ENCODE data around the gene PPIL1. TPM values are rescaled to one million over a fixed set of nuclear protein-coding genes. Genes with fewer than 3 reads are reported as not detected.

Gene PPIL1
- total RNA-seq, 1 donor from 2014 or later = 24.0 TPM

DNA sequence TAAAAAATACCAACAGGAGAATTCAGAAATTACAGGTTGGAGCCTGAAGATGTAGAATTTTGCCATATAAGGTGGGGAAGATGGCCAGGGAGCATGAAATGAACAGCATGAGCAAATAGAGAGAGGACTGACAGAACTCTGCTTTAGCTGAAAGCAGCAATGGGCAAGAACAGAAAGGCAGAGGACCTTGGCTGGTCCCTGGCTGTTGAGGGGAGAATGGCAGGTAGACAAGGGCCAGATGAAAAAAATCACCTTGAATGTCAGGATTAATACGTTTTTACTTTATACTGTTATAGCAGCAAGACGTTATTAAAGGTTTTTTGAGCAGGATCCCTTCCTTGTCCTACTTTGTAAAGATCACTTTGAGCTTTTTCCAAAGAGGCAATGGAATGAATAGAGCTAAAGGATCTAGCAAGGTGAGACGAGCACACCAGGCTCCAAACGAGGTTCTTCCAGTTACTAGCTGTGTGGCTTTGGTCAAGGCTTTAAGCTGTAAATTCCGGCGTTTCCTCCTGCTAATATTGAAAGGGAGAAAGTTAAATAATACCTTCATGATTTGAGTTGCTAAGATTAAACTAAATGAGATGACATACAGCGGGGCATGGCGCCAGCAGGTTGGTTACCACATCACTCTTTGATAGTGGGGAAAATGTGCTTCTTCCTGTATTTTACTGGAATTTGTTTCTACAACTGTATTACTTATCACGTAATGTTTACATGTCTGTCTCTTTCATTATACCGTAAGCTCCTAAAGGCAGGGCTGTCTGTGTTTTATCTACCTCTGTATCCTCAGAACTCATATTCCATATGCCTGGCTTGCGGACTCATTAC, 776 bp downstream of the PPIL1 start:
- Histone ChIP-seq H3K9me3 (ENCODE audit: control insufficient read depth in 3 of 3, low read length in 3 of 3) (no peaks in the 10 kb centered on the region), H3K27me3 (ENCODE audit: control insufficient read depth in 3 of 3, insufficient read depth in 3 of 3, low read length in 3 of 3) (peaks cover 0 to under 1% (median 0%) of the 10 kb centered on the region in 3 donors), H3K9ac (ENCODE audit: low read depth in 1 of 3, low read length in 3 of 3) (peak overlapping the region; percentile 96 to 99 (median 97)), H3K4me1 (ENCODE audit: control insufficient read depth in 3 of 3, insufficient read depth in 3 of 3, low read length in 3 of 3) (peaks cover 3 to 18% (median 10%) of the 10 kb centered on the region in 3 donors), H3K27ac (ENCODE audit: low read depth, low read length) (peak overlapping the region; percentile 88), H3K4me3 (ENCODE audit: low read length in 3 of 3) (peak overlapping the region; percentile 99 to 100 (median 100)), H3K36me3 (ENCODE audit: control insufficient read depth in 3 of 3, insufficient read depth in 3 of 3, low read length in 3 of 3) (peaks cover 0 to 13% (median 11%) of the 10 kb centered on the region in 3 donors)

DNA sequence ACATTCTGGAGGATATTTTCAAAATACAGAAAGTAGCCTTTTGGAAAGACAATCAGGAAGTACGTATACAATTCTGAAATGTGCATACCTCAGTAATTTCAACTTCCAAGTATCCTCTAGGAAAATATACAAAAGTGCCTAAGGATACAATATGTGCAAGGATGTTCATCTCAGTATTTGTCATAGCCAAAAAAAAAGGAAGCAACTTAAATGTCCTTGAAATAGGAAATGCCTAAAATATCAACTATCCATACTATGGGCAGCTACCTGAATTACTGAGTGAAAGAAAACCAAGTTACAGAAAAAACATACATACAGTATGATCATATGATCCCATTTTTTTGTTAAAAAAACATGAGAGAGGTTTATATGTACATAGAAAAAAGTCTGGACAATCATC, 1.5 kb downstream of the PPIL1 start:
- H3K27ac ChIP-seq (ENCODE audit: low read depth, low read length) = no peak overlapping the region
- peaks cover 0 to 13% (median 11%) of the 10 kb centered on the region in 3 donors for H3K36me3 ChIP-seq (ENCODE audit: control insufficient read depth in 3 of 3, insufficient read depth in 3 of 3, low read length in 3 of 3)
- no peaks in the 10 kb centered on the region for H3K27me3 ChIP-seq (ENCODE audit: control insufficient read depth in 3 of 3, insufficient read depth in 3 of 3, low read length in 3 of 3)
- peaks cover 3 to 18% (median 10%) of the 10 kb centered on the region in 3 donors for H3K4me1 ChIP-seq (ENCODE audit: control insufficient read depth in 3 of 3, insufficient read depth in 3 of 3, low read length in 3 of 3)
- no peak overlapping the region for H3K9ac ChIP-seq (ENCODE audit: low read depth in 1 of 3, low read length in 3 of 3)
- no peaks in the 10 kb centered on the region for H3K9me3 ChIP-seq (ENCODE audit: control insufficient read depth in 3 of 3, low read length in 3 of 3)
- no peak overlapping the region for H3K4me3 ChIP-seq (ENCODE audit: low read length in 3 of 3)

DNA sequence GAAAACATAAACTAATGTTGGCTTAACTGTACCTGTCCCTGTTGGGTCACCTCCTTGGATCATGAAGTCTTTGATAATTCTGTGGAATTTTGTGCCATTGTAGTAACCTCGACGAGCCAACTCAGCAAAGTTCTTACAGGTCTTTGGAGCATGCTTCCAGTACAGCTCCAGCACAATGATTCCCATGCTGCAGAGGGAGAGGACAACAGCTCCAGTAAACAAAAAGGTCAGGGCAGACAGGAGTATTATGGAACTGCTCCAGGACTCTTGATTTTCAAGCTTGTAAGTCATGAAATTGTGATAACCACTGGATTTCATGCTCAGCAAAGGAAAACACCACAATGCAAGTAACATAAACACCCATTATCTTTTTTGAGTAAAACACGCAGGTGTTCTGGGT, 2.9 kb downstream of the PPIL1 start:
- Histone ChIP-seq H3K27me3 (ENCODE audit: control insufficient read depth in 3 of 3, insufficient read depth in 3 of 3, low read length in 3 of 3) (no peaks in the 10 kb centered on the region), H3K9ac (ENCODE audit: low read depth in 1 of 3, low read length in 3 of 3) (no peak overlapping the region), H3K27ac (ENCODE audit: low read depth, low read length) (no peak overlapping the region), H3K9me3 (ENCODE audit: control insufficient read depth in 3 of 3, low read length in 3 of 3) (no peaks in the 10 kb centered on the region), H3K36me3 (ENCODE audit: control insufficient read depth in 3 of 3, insufficient read depth in 3 of 3, low read length in 3 of 3) (peaks cover 0 to 16% (median 11%) of the 10 kb centered on the region in 3 donors), H3K4me1 (ENCODE audit: control insufficient read depth in 3 of 3, insufficient read depth in 3 of 3, low read length in 3 of 3) (peaks cover 3 to 18% (median 10%) of the 10 kb centered on the region in 3 donors), H3K4me3 (ENCODE audit: low read length in 3 of 3) (no peak overlapping the region)

DNA sequence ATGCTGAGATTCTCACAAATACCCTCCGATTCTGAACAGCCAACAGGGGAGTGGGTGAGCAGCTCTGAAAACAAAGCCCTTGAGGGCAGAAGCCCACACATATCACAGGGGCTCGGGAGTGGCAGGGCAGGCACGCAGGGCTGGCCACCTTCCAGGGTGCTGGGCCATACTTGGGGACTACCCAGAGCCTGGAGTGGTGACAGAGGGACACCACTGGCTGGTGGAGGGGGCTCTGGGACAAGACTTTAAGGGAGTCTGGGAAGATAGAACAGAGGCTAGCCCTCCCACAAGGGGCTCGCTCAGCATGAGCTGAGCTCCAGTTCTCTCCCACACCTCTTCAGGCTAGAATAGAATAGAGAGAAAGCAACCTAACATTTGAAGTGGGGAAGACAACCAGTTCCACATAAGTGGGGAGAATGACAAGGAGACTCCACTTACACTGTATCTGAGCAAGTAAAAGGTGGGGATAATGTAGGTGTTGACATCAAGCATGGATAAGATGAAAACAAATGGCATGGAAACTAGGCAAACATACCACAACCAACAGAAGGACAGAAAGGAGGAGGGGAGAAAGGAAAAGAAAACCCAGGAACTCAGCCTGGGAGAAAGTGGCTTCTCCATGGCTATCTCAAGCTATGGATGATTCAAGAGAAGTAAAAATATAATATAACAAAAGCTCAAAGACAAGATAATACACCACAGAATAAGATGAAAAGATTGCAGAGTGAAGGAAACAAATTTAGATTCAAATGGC, 7.0 kb downstream of the PPIL1 start:
- Histone ChIP-seq H3K9ac (ENCODE audit: low read depth in 1 of 3, low read length in 3 of 3) (no peak overlapping the region), H3K9me3 (ENCODE audit: control insufficient read depth in 3 of 3, low read length in 3 of 3) (no peaks in the 10 kb centered on the region), H3K27me3 (ENCODE audit: control insufficient read depth in 3 of 3, insufficient read depth in 3 of 3, low read length in 3 of 3) (no peaks in the 10 kb centered on the region), H3K4me1 (ENCODE audit: control insufficient read depth in 3 of 3, insufficient read depth in 3 of 3, low read length in 3 of 3) (peaks cover 0 to 3% (median 0%) of the 10 kb centered on the region in 3 donors), H3K4me3 (ENCODE audit: low read length in 3 of 3) (no peak overlapping the region), H3K36me3 (ENCODE audit: control insufficient read depth in 3 of 3, insufficient read depth in 3 of 3, low read length in 3 of 3) (peaks cover 0 to 19% (median 17%) of the 10 kb centered on the region in 3 donors), H3K27ac (ENCODE audit: low read depth, low read length) (no peak overlapping the region)

DNA sequence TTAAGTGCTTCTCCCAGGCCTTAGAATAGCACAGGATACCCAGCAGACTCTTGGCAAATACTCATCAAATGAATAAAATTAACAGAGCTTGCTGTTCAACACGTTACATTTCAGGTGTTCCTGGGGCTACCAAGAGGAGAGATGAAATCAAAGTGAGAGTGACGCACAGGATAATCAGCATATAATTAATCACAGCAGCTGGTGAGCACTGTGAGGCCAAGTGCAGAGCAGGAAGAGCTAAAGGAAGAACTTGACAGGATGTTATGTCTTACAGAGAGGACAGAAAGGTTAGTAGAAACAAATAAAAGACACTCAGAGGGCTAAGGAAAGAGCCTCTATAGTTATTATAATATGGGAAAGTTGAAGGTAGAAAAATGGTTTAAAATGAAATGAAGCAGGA, 8.8 kb downstream of the PPIL1 start:
- Histone ChIP-seq H3K4me1 (ENCODE audit: control insufficient read depth in 3 of 3, insufficient read depth in 3 of 3, low read length in 3 of 3) (peaks cover 0 to 3% (median 0%) of the 10 kb centered on the region in 3 donors), H3K9me3 (ENCODE audit: control insufficient read depth in 3 of 3, low read length in 3 of 3) (no peaks in the 10 kb centered on the region), H3K4me3 (ENCODE audit: low read length in 3 of 3) (no peak overlapping the region), H3K9ac (ENCODE audit: low read depth in 1 of 3, low read length in 3 of 3) (no peak overlapping the region), H3K27me3 (ENCODE audit: control insufficient read depth in 3 of 3, insufficient read depth in 3 of 3, low read length in 3 of 3) (no peaks in the 10 kb centered on the region), H3K36me3 (ENCODE audit: control insufficient read depth in 3 of 3, insufficient read depth in 3 of 3, low read length in 3 of 3) (peaks cover 2 to 17% (median 14%) of the 10 kb centered on the region in 3 donors), H3K27ac (ENCODE audit: low read depth, low read length) (no peak overlapping the region)

DNA sequence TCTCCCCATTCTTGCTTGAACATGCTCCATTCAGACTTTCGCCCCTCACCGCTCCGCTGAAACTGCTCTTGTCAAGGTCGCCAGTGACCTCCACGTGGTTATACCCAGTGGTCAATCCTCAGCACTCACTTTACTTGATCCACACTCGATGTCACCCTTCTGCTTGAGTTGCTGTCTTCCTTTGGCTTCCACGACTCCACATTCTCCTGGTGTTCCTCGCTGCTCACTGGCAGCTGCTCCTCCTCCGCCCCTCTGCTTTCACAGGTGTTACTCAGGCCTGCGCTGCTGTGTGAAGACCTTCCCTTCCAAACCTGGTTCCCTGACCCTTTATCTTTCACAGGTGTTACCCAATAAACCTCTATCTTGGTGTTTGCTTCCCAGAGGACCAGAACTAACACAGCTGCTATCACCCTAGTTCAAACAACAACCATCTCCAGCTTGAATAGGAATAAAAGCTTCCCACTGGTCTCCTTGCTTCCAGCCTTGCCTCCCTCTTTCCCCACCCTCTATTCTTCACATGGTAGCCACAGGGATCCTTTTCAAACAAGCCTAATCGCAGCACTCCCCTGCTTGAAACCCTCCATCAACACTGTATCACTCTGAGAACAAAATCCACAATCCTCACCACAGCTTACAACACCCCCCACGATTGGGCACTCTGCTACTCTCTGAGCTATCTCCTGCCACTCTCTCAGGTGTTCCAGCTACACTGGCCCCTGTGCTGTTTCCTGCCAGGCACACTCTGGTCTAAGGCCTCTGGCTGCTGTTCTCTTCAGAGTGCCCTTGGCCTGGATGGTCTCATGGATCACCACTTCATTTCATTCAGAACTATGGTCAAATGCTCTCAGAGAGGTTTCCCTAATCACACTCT, 10.7 kb downstream of the PPIL1 start:
- Histone ChIP-seq H3K27me3 (ENCODE audit: control insufficient read depth in 3 of 3, insufficient read depth in 3 of 3, low read length in 3 of 3) (no peaks in the 10 kb centered on the region), H3K36me3 (ENCODE audit: control insufficient read depth in 3 of 3, insufficient read depth in 3 of 3, low read length in 3 of 3) (peaks cover 2 to 9% (median 6%) of the 10 kb centered on the region in 3 donors), H3K9me3 (ENCODE audit: control insufficient read depth in 3 of 3, low read length in 3 of 3) (no peaks in the 10 kb centered on the region), H3K4me1 (ENCODE audit: control insufficient read depth in 3 of 3, insufficient read depth in 3 of 3, low read length in 3 of 3) (peaks cover 0 to 3% (median 0%) of the 10 kb centered on the region in 3 donors), H3K9ac (ENCODE audit: low read depth in 1 of 3, low read length in 3 of 3) (no peak overlapping the region), H3K4me3 (ENCODE audit: low read length in 3 of 3) (no peak overlapping the region), H3K27ac (ENCODE audit: low read depth, low read length) (no peak overlapping the region)

DNA sequence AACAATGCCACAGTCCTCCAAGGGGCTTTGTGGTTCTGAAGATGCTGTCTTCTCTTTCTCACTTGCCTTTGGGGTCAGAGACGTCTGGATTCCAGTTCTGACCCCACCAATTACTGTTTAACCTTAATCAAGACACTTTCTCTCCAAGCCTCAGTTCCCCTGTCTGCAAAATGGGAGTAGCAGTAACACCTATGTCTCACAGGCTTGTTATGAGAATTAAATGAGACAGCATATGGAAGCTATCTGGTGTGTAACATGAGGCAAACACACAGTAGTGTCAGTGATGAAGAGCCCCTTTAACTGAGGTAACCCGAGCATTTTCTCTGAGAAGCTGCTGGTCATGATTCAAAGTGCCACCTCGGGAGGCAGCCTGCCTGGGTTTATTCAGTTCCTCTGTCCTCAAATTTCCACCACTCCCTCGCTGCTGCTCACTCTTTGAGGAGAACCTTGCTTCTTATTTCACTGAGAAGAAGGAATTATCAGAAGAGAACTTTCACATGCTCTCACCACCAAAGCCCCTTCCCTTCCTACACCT, 11.7 kb downstream of the PPIL1 start:
- H3K9ac ChIP-seq (ENCODE audit: low read depth in 1 of 3, low read length in 3 of 3) = no peak overlapping the region
- H3K4me3 ChIP-seq (ENCODE audit: low read length in 3 of 3) = no peak overlapping the region
- no peaks in the 10 kb centered on the region for H3K9me3 ChIP-seq (ENCODE audit: control insufficient read depth in 3 of 3, low read length in 3 of 3)
- no peaks in the 10 kb centered on the region for H3K27me3 ChIP-seq (ENCODE audit: control insufficient read depth in 3 of 3, insufficient read depth in 3 of 3, low read length in 3 of 3)
- H3K4me1 ChIP-seq (ENCODE audit: control insufficient read depth in 3 of 3, insufficient read depth in 3 of 3, low read length in 3 of 3) = peaks cover 0 to 3% (median 0%) of the 10 kb centered on the region in 3 donors
- H3K36me3 ChIP-seq (ENCODE audit: control insufficient read depth in 3 of 3, insufficient read depth in 3 of 3, low read length in 3 of 3) = peaks cover 2 to 9% (median 6%) of the 10 kb centered on the region in 3 donors
- no peak overlapping the region for H3K27ac ChIP-seq (ENCODE audit: low read depth, low read length)

DNA sequence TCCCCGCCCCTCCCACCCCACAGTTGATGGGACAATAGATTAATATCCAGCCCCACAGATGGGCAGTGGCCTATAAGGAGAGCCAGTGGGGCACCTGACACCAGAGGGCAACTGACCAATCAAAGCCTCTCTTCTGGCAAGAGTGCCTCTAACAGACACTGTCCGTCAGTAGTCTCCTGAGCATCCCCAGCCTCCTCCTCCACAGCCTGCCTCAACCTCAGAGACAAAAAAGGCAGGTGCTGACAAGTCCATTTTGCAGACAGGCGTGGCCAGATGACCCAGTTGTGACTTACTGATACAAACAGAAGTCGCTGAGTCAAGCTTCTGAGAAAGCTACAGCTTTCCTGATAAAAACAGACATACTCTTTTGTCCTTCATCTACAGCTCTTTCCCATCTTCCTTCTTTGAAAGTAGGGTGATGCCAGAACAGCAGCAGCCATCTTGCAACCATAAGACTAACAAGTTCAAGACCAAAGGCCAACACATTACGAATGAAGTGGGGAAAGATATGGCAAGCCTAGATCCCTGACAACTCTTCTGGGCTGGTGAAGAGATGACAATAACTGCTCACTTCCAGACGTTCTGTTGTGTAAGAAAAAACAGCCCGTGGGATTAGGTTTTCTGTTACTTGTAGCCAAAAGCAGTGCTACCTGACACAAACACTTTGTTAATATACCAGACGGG, 12.3 kb downstream of the PPIL1 start:
- H3K9me3 ChIP-seq (ENCODE audit: control insufficient read depth in 3 of 3, low read length in 3 of 3) = no peaks in the 10 kb centered on the region
- H3K4me3 ChIP-seq (ENCODE audit: low read length in 3 of 3) = no peak overlapping the region
- no peak overlapping the region for H3K9ac ChIP-seq (ENCODE audit: low read depth in 1 of 3, low read length in 3 of 3)
- H3K4me1 ChIP-seq (ENCODE audit: control insufficient read depth in 3 of 3, insufficient read depth in 3 of 3, low read length in 3 of 3) = peaks cover 0 to 3% (median 0%) of the 10 kb centered on the region in 3 donors
- peaks cover 2 to 9% (median 6%) of the 10 kb centered on the region in 3 donors for H3K36me3 ChIP-seq (ENCODE audit: control insufficient read depth in 3 of 3, insufficient read depth in 3 of 3, low read length in 3 of 3)
- no peaks in the 10 kb centered on the region for H3K27me3 ChIP-seq (ENCODE audit: control insufficient read depth in 3 of 3, insufficient read depth in 3 of 3, low read length in 3 of 3)
- H3K27ac ChIP-seq (ENCODE audit: low read depth, low read length) = no peak overlapping the region

DNA sequence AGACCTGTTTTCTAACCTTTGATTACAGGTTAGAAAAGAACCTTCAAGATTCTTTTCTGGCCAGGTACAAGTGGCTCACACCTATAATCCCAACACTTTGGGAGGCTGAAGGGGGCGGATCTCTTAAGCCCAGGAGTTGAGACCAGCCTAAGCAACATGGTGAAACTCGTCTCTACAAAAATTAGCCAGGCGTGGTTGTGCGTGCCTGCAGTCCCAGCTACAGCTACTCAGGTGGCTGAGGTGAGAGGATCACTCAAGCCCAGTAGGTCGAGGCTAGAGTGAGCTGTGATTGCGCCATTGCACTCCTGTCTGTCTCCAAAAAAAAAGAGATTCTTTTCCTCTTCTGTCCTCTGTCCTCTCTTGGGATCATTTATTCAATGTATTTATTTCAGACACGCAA, 14.5 kb downstream of the PPIL1 start:
- Histone ChIP-seq H3K9me3 (ENCODE audit: control insufficient read depth in 3 of 3, low read length in 3 of 3) (no peaks in the 10 kb centered on the region), H3K36me3 (ENCODE audit: control insufficient read depth in 3 of 3, insufficient read depth in 3 of 3, low read length in 3 of 3) (peaks cover 5 to 12% (median 8%) of the 10 kb centered on the region in 3 donors), H3K27me3 (ENCODE audit: control insufficient read depth in 3 of 3, insufficient read depth in 3 of 3, low read length in 3 of 3) (no peaks in the 10 kb centered on the region), H3K9ac (ENCODE audit: low read depth in 1 of 3, low read length in 3 of 3) (no peak overlapping the region), H3K4me3 (ENCODE audit: low read length in 3 of 3) (no peak overlapping the region), H3K27ac (ENCODE audit: low read depth, low read length) (no peak overlapping the region), H3K4me1 (ENCODE audit: control insufficient read depth in 3 of 3, insufficient read depth in 3 of 3, low read length in 3 of 3) (peaks cover 0 to 7% (median 3%) of the 10 kb centered on the region in 3 donors)
